ENCODE data around the gene TEAD3. TPM values are rescaled to one million over a fixed set of nuclear protein-coding genes. Genes with fewer than 3 reads are reported as not detected.

TEAD3 gene
- polyA plus RNA-seq, 1 donor from 2014 or later: 0.10 TPM

- Histone ChIP-seq H3K9me3 (ENCODE audit: low read length) (no peaks in the 10 kb centered on the region), H3K9me2 (ENCODE audit: insufficient read depth, low read length) (no peaks in the 10 kb centered on the region), H2AFZ (ENCODE audit: low read depth, low read length) (no peak overlapping the region), H3K36me3 (ENCODE audit: insufficient read depth, low read length) (no peaks in the 10 kb centered on the region), H3K4me2 (ENCODE audit: low read length) (no peak overlapping the region), H4K20me1 (ENCODE audit: insufficient read depth) (no peaks in the 10 kb centered on the region), H3K79me2 (replicated peaks; ENCODE audit: insufficient read depth, low read length) (no peaks in the 10 kb centered on the region), H3K27me3 (ENCODE audit: insufficient read depth, low read depth, low read length) (peaks cover 7% of the 10 kb centered on the region), H3F3A (ENCODE audit: insufficient read depth, low read length, poor library complexity, severe bottlenecking) (no peaks in the 10 kb centered on the region), H3K4me3 (ENCODE audit: low read length) (no peak overlapping the region), H3K27ac (ENCODE audit: low read length) (no peak overlapping the region), H3K9ac (ENCODE audit: low read length) (no peak overlapping the region)
- no peak for TF ChIP-seq SMC3 (conservative IDR thresholded peaks at IDR 0.05; ENCODE audit: poor library complexity)
- TF ChIP-seq, protein P1, sequence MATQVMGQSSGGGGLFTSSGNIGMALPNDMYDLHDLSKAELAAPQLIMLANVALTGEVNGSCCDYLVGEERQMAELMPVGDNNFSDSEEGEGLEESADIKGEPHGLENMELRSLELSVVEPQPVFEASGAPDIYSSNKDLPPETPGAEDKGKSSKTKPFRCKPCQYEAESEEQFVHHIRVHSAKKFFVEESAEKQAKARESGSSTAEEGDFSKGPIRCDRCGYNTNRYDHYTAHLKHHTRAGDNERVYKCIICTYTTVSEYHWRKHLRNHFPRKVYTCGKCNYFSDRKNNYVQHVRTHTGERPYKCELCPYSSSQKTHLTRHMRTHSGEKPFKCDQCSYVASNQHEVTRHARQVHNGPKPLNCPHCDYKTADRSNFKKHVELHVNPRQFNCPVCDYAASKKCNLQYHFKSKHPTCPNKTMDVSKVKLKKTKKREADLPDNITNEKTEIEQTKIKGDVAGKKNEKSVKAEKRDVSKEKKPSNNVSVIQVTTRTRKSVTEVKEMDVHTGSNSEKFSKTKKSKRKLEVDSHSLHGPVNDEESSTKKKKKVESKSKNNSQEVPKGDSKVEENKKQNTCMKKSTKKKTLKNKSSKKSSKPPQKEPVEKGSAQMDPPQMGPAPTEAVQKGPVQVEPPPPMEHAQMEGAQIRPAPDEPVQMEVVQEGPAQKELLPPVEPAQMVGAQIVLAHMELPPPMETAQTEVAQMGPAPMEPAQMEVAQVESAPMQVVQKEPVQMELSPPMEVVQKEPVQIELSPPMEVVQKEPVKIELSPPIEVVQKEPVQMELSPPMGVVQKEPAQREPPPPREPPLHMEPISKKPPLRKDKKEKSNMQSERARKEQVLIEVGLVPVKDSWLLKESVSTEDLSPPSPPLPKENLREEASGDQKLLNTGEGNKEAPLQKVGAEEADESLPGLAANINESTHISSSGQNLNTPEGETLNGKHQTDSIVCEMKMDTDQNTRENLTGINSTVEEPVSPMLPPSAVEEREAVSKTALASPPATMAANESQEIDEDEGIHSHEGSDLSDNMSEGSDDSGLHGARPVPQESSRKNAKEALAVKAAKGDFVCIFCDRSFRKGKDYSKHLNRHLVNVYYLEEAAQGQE (IDR thresholded peaks at IDR 0.05; ENCODE audit: borderline replicate concordance): no peak
- no peak for TF ChIP-seq TAF1 (IDR thresholded peaks at IDR 0.05; ENCODE audit: low read depth)
- TF ChIP-seq RAD21 (conservative IDR thresholded peaks at IDR 0.05): no peak
- no peak for TF ChIP-seq CTCF (IDR thresholded peaks at IDR 0.05; ENCODE audit: poor library complexity, severe bottlenecking)
- TF ChIP-seq EP300 (conservative IDR thresholded peaks at IDR 0.05; ENCODE audit: poor library complexity, severe bottlenecking): no peak
- no peak for TF ChIP-seq POLR2AphosphoS5 (IDR thresholded peaks at IDR 0.05)
- no peak for TF ChIP-seq MXI1 (conservative IDR thresholded peaks at IDR 0.05; ENCODE audit: poor library complexity, severe bottlenecking)
- no peak for TF ChIP-seq EZH2 (IDR thresholded peaks at IDR 0.05; ENCODE audit: borderline replicate concordance, insufficient read depth, low read length, poor library complexity, severe bottlenecking)
Observed at GRCh38 chr6:35503534-35503933, 6.7 kb upstream of the TEAD3 start.

DNA sequence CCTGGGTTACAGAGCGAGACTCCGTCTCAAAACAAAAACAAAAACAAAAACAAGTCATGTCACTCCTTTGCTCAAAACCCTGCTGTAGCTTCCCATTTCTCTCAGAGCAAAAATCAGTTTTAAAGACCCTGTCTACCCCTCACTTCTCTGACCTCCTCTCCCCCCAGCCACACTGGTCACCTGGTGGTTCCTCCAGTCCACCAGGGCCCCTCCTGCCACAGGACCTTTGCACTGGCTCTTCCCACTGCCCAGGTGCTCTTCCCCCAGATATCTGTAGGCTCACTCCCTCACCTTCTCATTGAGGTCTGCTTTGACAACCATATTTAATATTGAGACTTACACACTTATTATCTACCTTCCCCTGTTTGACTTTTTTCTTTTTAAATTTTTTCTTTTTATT lies 4.9 kb upstream of the TEAD3 start:
- Histone ChIP-seq H3K36me3 (ENCODE audit: insufficient read depth, low read length) (no peaks in the 10 kb centered on the region), H3K4me3 (ENCODE audit: low read length) (no peak overlapping the region), H3K27me3 (ENCODE audit: insufficient read depth, low read depth, low read length) (peaks cover 20% of the 10 kb centered on the region), H3K9me2 (ENCODE audit: insufficient read depth, low read length) (no peaks in the 10 kb centered on the region), H3F3A (ENCODE audit: insufficient read depth, low read length, poor library complexity, severe bottlenecking) (no peaks in the 10 kb centered on the region), H3K4me2 (ENCODE audit: low read length) (no peak overlapping the region), H2AFZ (ENCODE audit: low read depth, low read length) (no peak overlapping the region), H3K9me3 (ENCODE audit: low read length) (no peaks in the 10 kb centered on the region), H3K79me2 (replicated peaks; ENCODE audit: insufficient read depth, low read length) (no peaks in the 10 kb centered on the region), H3K9ac (ENCODE audit: low read length) (no peak overlapping the region), H4K20me1 (ENCODE audit: insufficient read depth) (no peaks in the 10 kb centered on the region), H3K27ac (ENCODE audit: low read length) (no peak overlapping the region)
- TF ChIP-seq CTCF (IDR thresholded peaks at IDR 0.05; ENCODE audit: poor library complexity, severe bottlenecking) (no peak), TAF1 (IDR thresholded peaks at IDR 0.05; ENCODE audit: low read depth) (no peak), POLR2AphosphoS5 (IDR thresholded peaks at IDR 0.05) (no peak), EZH2 (IDR thresholded peaks at IDR 0.05; ENCODE audit: borderline replicate concordance, insufficient read depth, low read length, poor library complexity, severe bottlenecking) (no peak), SMC3 (conservative IDR thresholded peaks at IDR 0.05; ENCODE audit: poor library complexity) (no peak), RAD21 (conservative IDR thresholded peaks at IDR 0.05) (no peak), MXI1 (conservative IDR thresholded peaks at IDR 0.05; ENCODE audit: poor library complexity, severe bottlenecking) (no peak), EP300 (conservative IDR thresholded peaks at IDR 0.05; ENCODE audit: poor library complexity, severe bottlenecking) (no peak)
- TF ChIP-seq, protein P1 (IDR thresholded peaks at IDR 0.05; ENCODE audit: borderline replicate concordance): no peak

Data from neural cell (in vitro differentiated cells).